Fibroblast of mammary gland (primary cell): ENCODE data around the gene NXN.

Source experiments
- DNase-seq: peaks from one replicate; pipeline ENCODE4 v3.0.0-alpha.2; 2010; ENCODE audit warnings: low read depth
- H3K4me3 ChIP-seq: 2 replicates; pipeline ENCODE4 v1.5.1; 2011; ENCODE audit warnings: low read depth, mild to moderate bottlenecking, low read length, moderate library complexity; ENCODE audit not compliant: control insufficient read depth
- TF ChIP-seq, protein P1 (sequence below): conservative IDR thresholded peaks from 2 replicates; pipeline ENCODE4 v1.5.1; 2011; ENCODE audit warnings: low read depth, low read length, inconsistent platforms; ENCODE audit not compliant: control insufficient read depth, insufficient read depth

NXN gene

DNA sequence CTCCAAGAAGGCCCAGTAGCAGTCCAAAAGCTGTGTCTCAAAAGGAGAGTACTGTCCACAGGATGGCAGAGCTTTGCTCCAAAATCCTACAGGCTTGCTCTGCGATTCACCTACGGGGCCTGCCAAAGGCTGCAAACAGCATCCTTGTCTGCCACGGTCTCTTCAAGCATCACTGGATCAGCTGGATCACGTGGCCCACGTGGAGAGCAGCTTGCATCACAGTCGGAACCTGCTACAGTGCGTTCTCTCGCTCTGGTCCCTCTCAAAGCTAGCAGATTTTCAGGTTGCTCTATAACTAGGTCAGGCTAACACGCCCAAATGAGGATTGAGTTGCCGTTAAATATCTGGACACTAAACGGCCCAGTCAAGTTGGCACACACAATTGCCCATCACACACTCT lies 9.0 kb upstream of the NXN start:
- TF ChIP-seq, protein P1, sequence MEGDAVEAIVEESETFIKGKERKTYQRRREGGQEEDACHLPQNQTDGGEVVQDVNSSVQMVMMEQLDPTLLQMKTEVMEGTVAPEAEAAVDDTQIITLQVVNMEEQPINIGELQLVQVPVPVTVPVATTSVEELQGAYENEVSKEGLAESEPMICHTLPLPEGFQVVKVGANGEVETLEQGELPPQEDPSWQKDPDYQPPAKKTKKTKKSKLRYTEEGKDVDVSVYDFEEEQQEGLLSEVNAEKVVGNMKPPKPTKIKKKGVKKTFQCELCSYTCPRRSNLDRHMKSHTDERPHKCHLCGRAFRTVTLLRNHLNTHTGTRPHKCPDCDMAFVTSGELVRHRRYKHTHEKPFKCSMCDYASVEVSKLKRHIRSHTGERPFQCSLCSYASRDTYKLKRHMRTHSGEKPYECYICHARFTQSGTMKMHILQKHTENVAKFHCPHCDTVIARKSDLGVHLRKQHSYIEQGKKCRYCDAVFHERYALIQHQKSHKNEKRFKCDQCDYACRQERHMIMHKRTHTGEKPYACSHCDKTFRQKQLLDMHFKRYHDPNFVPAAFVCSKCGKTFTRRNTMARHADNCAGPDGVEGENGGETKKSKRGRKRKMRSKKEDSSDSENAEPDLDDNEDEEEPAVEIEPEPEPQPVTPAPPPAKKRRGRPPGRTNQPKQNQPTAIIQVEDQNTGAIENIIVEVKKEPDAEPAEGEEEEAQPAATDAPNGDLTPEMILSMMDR: no peak
- no peak overlapping the region for H3K4me3 ChIP-seq
- no peak for DNase-seq

DNA sequence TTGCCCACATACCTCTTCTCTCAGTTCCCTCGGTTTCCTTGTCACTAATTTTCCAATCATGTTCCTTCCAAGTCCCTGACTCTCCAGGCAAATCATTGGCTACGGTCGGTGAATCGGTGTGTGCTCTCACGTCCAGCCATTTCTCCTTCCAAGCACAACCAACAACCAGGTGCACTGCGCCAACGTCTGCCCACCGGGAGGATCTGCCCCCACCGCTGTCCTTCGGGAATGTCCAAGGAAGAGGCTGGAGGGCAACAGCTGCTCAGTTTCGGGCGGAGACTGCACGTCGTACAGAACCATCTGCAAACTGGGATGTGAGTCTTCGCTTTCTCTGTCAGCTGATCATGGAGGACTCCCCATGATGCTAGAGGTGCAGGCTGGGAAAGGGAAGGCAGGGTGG lies 8.4 kb upstream of the NXN start:
- no peak overlapping the region for H3K4me3 ChIP-seq

DNA sequence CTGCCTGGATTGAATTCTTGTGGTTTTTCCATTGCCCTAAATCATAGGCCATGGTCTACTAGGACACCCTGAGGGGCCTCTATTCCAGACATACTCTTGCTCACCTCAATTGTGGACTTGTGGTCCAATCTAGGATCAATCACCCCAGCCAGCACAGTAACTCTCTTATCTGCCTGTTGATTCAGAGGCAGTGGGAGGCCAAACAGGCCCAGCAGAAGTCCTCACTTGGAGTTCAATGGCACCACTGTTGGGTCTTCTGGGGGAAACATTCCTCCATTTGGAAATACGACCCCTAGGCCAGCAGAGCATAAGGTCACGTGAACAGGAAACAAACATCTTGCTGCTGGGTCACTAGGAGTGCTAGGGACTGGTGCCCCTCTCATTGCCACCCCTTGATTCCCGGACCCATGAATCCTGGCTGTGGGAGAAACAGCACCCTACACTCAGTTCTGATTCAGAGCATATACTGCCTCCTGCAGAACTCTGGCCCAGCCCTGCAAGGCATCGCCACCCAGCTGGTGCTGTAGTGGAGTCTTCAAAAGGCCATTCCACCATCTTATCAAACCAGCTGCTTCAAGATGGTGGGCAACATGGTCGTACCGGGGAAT lies 6.8 kb upstream of the NXN start:
- no peak for DNase-seq
- H3K4me3 ChIP-seq: no peak overlapping the region
- TF ChIP-seq, protein P1: no peak

More for the DNA sequence above, 8.4 kb upstream of the NXN start:
- DNase-seq: no peak
- TF ChIP-seq, protein P1: no peak

DNA sequence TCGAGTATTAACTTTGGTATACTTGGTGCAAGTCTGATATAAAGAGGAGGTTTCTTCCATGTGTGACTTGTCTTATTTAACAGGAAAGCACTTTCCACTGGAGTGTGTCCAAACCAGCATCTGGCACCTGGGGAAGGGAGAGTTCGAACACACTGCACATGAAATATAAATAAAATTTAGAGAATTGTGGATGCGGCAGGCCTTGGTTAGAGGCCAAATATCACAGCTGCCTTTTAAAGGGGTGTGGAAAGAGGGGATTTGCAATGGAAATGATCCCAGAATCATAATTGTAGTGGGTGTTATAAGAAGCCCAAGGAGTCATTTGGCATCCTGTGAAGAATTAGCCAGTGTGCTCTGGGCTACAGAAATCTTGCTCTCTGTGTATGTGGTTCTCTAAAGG lies 4.3 kb upstream of the NXN start:
- no peak overlapping the region for H3K4me3 ChIP-seq
- DNase-seq: no peak
- TF ChIP-seq, protein P1: no peak

GRCh38 chr17:981292-981658 lies 1.7 kb upstream of the NXN start:
- TF ChIP-seq, protein P1: no peak
- DNase-seq: no peak
- H3K4me3 ChIP-seq: no peak overlapping the region

- TF ChIP-seq, protein P1: peak; percentile 73
- peak overlapping the region; percentile 53 for H3K4me3 ChIP-seq
Measured at GRCh38 chr17:980406-981291, 1.1 kb upstream of the NXN start.

More at GRCh38 chr17:980406-981291, 1.1 kb upstream of the NXN start:
- peak; percentile 85 for DNase-seq
